Nephron progenitor cell (in vitro differentiated cells): Measurements from ENCODE around the gene KRTAP2-3.
"Not testable (repeated sequence)": the region's sequence is repeated elsewhere in the genome, so short reads cannot be mapped to it uniquely, and the experiment has no call there.

Experiments used
- DNase-seq: peaks from one replicate; pipeline ENCODE4 v3.0.0; 2021
- H3K27ac Mint-ChIP-seq: 2 replicates; pipeline ENCODE4 v1.8.0; 2021; ENCODE audit warnings: mild to moderate bottlenecking, moderate library complexity, mixed read lengths
- H3K27me3 Mint-ChIP-seq: 2 replicates; pipeline ENCODE4 v1.8.0; 2021; ENCODE audit warnings: mild to moderate bottlenecking, low read depth, mixed read lengths; ENCODE audit not compliant: poor library complexity
- H3K36me3 Mint-ChIP-seq: 2 replicates; pipeline ENCODE4 v1.8.0; 2021; ENCODE audit warnings: low read depth, mixed read lengths
- H3K4me1 Mint-ChIP-seq: 2 replicates; pipeline ENCODE4 v1.8.0; 2021; ENCODE audit warnings: mixed read lengths
- H3K4me3 Mint-ChIP-seq: 2 replicates; pipeline ENCODE4 v1.8.0; 2021; ENCODE audit warnings: mild to moderate bottlenecking, moderate library complexity, mixed read lengths
- H3K9me3 Mint-ChIP-seq: 2 replicates; pipeline ENCODE4 v1.8.0; 2021; ENCODE audit warnings: mild to moderate bottlenecking, moderate library complexity, mixed read lengths
- CTCF ChIP-seq: fragments of 200-600 bp; sonication (generic); IDR thresholded peaks from 2 replicates; pipeline ENCODE4 v1.5.0; 2021; ENCODE audit warnings: antibody characterized with exemption

KRTAP2-3 gene

GRCh38 chr17:41058741-41059140 lies 1.2 kb downstream of the KRTAP2-3 start:
- H3K4me1 Mint-ChIP-seq, result peaks cover 11% of the 10 kb centered on the region
- H3K27ac Mint-ChIP-seq, result no peak overlapping the region
- no peak for DNase-seq
- TF ChIP-seq CTCF, result no peak
- no peaks in the 10 kb centered on the region for H3K27me3 Mint-ChIP-seq
- no peaks in the 10 kb centered on the region for H3K36me3 Mint-ChIP-seq
- no peak overlapping the region for H3K4me3 Mint-ChIP-seq
- H3K9me3 Mint-ChIP-seq, result peaks cover 5% of the 10 kb centered on the region

GRCh38 chr17:41057547-41057946 lies 2.4 kb downstream of the KRTAP2-3 start:
- no peak overlapping the region for H3K27ac Mint-ChIP-seq
- H3K4me1 Mint-ChIP-seq, result peaks cover 11% of the 10 kb centered on the region
- DNase-seq, result no peak
- H3K36me3 Mint-ChIP-seq, result no peaks in the 10 kb centered on the region
- H3K9me3 Mint-ChIP-seq, result peaks cover 17% of the 10 kb centered on the region
- no peak for TF ChIP-seq CTCF
- H3K27me3 Mint-ChIP-seq, result no peaks in the 10 kb centered on the region
- H3K4me3 Mint-ChIP-seq, result no peak overlapping the region

- not testable (repeated sequence) for H3K36me3 Mint-ChIP-seq, H3K4me3 Mint-ChIP-seq, H3K27me3 Mint-ChIP-seq, H3K27ac Mint-ChIP-seq, DNase-seq, H3K4me1 Mint-ChIP-seq
- peaks cover 17% of the 10 kb centered on the region for H3K9me3 Mint-ChIP-seq
Measured at GRCh38 chr17:41055130-41055529, 4.8 kb downstream of the KRTAP2-3 start, which contains the start of gene KRTAP2-2. KRTAP2-2 (minus strand) TSS chr17:41055230; CDS start chr17:41055211, 19 bp downstream.

- not testable (repeated sequence) for H3K4me3 Mint-ChIP-seq, H3K27me3 Mint-ChIP-seq, DNase-seq, H3K27ac Mint-ChIP-seq, H3K36me3 Mint-ChIP-seq, H3K4me1 Mint-ChIP-seq
- peaks cover 17% of the 10 kb centered on the region for H3K9me3 Mint-ChIP-seq
Measured at GRCh38 chr17:41054556-41054955, 5.4 kb downstream of the KRTAP2-3 start.

GRCh38 chr17:41054025-41054424 lies 5.9 kb downstream of the KRTAP2-3 start:
- Mint-ChIP-seq H3K9me3 (peaks cover 17% of the 10 kb centered on the region), H3K27me3 (no peaks in the 10 kb centered on the region), H3K4me1 (peaks cover under 1% of the 10 kb centered on the region), H3K27ac (no peak overlapping the region), H3K36me3 (no peaks in the 10 kb centered on the region), H3K4me3 (no peak overlapping the region)
- no peak for TF ChIP-seq CTCF
- no peak for DNase-seq

- no peaks in the 10 kb centered on the region for H3K4me1 Mint-ChIP-seq
- H3K36me3 Mint-ChIP-seq, result no peaks in the 10 kb centered on the region
- H3K9me3 Mint-ChIP-seq, result peaks cover 17% of the 10 kb centered on the region
- peaks cover 3% of the 10 kb centered on the region for H3K27me3 Mint-ChIP-seq
- DNase-seq, result no peak
- H3K4me3 Mint-ChIP-seq, result no peak overlapping the region
- no peak overlapping the region for H3K27ac Mint-ChIP-seq
- TF ChIP-seq CTCF, result no peak
Measured at GRCh38 chr17:41052566-41052965, 7.3 kb downstream of the KRTAP2-3 start.

GRCh38 chr17:41049110-41049509 lies 10.8 kb downstream of the KRTAP2-3 start:
- TF ChIP-seq CTCF, result no peak

More at GRCh38 chr17:41049110-41049509, 10.8 kb downstream of the KRTAP2-3 start:
- Mint-ChIP-seq H3K4me1 (no peaks in the 10 kb centered on the region), H3K36me3 (no peaks in the 10 kb centered on the region), H3K9me3 (peaks cover 15% of the 10 kb centered on the region), H3K27me3 (peaks cover 3% of the 10 kb centered on the region), H3K4me3 (no peak overlapping the region), H3K27ac (no peak overlapping the region)
- DNase-seq, result no peak
